Stomach (tissue), 4 donors: ENCODE measurements around the gene CCNE1.

Experiments used
- POLR2AphosphoS5 ChIP-seq, 3 donors: sonication (generic); formaldehyde crosslinking; IDR thresholded peaks; one replicate each; pipeline ENCODE4 v1.6.1; 2016; ENCODE audit warnings: antibody characterized with exemption in 3 of 3
- TF ChIP-seq, protein P1 (sequence below), 7 experiments: fragments of 450-650 bp in 4 of 7; fragments of 200-600 bp in 3 of 7; sonication (generic) in 3 of 7; IDR thresholded peaks; one replicate each; pipeline ENCODE4 v1.5.1; 2016 to 2019; ENCODE audit warnings: antibody characterized with exemption in 7 of 7, control low read depth in 2 of 7, mild to moderate bottlenecking in 1 of 7

DNA sequence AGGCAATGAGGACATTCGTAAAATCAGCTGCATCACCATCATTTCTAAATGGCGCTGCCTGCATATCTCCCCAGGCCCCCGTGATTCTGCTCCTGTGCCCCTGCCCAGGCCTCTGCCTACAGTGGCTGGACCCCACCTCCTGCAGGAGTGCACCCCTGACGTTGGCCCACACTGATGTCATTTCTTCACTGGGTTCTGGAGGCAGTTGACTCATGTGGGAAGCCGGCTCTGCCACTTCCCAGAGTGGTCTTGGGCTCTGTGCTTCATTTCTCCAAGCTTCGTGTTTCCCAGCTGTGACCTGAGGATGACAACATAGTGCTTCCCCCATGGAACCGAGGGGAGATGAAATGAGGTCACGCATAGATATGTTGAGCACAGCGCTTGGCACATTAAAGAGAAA is 19.9 kb downstream of the CCNE1 start:
- no peak for TF ChIP-seq POLR2AphosphoS5 (IDR thresholded peaks at IDR 0.05)
- TF ChIP-seq, protein P1, sequence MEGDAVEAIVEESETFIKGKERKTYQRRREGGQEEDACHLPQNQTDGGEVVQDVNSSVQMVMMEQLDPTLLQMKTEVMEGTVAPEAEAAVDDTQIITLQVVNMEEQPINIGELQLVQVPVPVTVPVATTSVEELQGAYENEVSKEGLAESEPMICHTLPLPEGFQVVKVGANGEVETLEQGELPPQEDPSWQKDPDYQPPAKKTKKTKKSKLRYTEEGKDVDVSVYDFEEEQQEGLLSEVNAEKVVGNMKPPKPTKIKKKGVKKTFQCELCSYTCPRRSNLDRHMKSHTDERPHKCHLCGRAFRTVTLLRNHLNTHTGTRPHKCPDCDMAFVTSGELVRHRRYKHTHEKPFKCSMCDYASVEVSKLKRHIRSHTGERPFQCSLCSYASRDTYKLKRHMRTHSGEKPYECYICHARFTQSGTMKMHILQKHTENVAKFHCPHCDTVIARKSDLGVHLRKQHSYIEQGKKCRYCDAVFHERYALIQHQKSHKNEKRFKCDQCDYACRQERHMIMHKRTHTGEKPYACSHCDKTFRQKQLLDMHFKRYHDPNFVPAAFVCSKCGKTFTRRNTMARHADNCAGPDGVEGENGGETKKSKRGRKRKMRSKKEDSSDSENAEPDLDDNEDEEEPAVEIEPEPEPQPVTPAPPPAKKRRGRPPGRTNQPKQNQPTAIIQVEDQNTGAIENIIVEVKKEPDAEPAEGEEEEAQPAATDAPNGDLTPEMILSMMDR (IDR thresholded peaks at IDR 0.05) = no peak
